Brain microvascular endothelial cell (primary cell): Measurements from ENCODE around the gene ARL1.

Source experiments
- DNase-seq: peaks from one replicate; pipeline ENCODE4 v3.0.0-alpha.2; 2020
- H3K27ac ChIP-seq: fragments of 250-450 bp; sonication (Bioruptor Pico); 2 replicates; pipeline ENCODE4 v1.5.1; 2020; ENCODE audit warnings: mild to moderate bottlenecking, moderate library complexity
- H3K27me3 ChIP-seq: fragments of 250-450 bp; sonication (Bioruptor Pico); replicated peaks from 2 replicates; pipeline ENCODE4 v1.5.1; 2020; ENCODE audit warnings: mild to moderate bottlenecking
- H3K36me3 ChIP-seq: fragments of 250-450 bp; sonication (Bioruptor Pico); replicated peaks from 2 replicates; pipeline ENCODE4 v1.5.1; 2020; ENCODE audit warnings: mild to moderate bottlenecking
- H3K4me3 ChIP-seq: 2 replicates; pipeline ENCODE4 v1.5.1; 2011; ENCODE audit warnings: low read depth, mild to moderate bottlenecking, control low read depth, low read length, moderate library complexity
- CTCF ChIP-seq: IDR thresholded peaks from 2 replicates; pipeline ENCODE4 v1.5.1; 2011; ENCODE audit warnings: low read depth, mild to moderate bottlenecking, moderate library complexity, low read length, control low read depth, inconsistent platforms; ENCODE audit errors: missing control alignments
- in situ Hi-C: cut with HindIII; loops from 2 replicates; pipeline ENCODE4 v1.10.0; 2017; ENCODE audit warnings: low sequenced_read_pairs, low pct_ligation_motif_present

ARL1 gene

GRCh38 chr12:101379149-101379548 lies 28.4 kb downstream of the ARL1 start:
- Histone ChIP-seq H3K4me3 (no peak overlapping the region), H3K36me3 (peaks cover 19% of the 10 kb centered on the region), H3K27me3 (no peaks in the 10 kb centered on the region), H3K27ac (no peak overlapping the region)
- in situ Hi-C loops = no loop called here
- no peak for DNase-seq
- no peak for TF ChIP-seq CTCF

- Histone ChIP-seq H3K36me3 (peaks cover 24% of the 10 kb centered on the region), H3K27me3 (no peaks in the 10 kb centered on the region), H3K4me3 (no peak overlapping the region), H3K27ac (no peak overlapping the region)
- no peak for TF ChIP-seq CTCF
- no peak for DNase-seq
- in situ Hi-C loops = no loop called here
These were observed 32.0 kb downstream of the ARL1 start for GRCh38 chr12:101375573-101375972.

- H3K27me3 ChIP-seq = no peaks in the 10 kb centered on the region
- peaks cover 22% of the 10 kb centered on the region for H3K36me3 ChIP-seq
- no peak for TF ChIP-seq CTCF
- in situ Hi-C loops = no loop called here
- no peak for DNase-seq
- H3K4me3 ChIP-seq = no peak overlapping the region
- H3K27ac ChIP-seq = no peak overlapping the region
These were observed 35.1 kb downstream of the ARL1 start for GRCh38 chr12:101372431-101372830.

GRCh38 chr12:101368016-101368415 lies 39.6 kb downstream of the ARL1 start:
- Histone ChIP-seq H3K36me3 (peaks cover 24% of the 10 kb centered on the region), H3K4me3 (no peak overlapping the region), H3K27ac (no peak overlapping the region), H3K27me3 (no peaks in the 10 kb centered on the region)
- no peak for TF ChIP-seq CTCF
- in situ Hi-C loops = no loop called here
- DNase-seq = no peak

GRCh38 chr12:101361455-101361854 lies 46.1 kb downstream of the ARL1 start:
- no peak overlapping the region for H3K27ac ChIP-seq
- in situ Hi-C loops = no loop called here
- H3K4me3 ChIP-seq = no peak overlapping the region
- no peaks in the 10 kb centered on the region for H3K27me3 ChIP-seq
- no peak for TF ChIP-seq CTCF
- no peak for DNase-seq
- peaks cover 6% of the 10 kb centered on the region for H3K36me3 ChIP-seq

GRCh38 chr12:101356794-101357193 lies 50.8 kb downstream of the ARL1 start:
- in situ Hi-C loops = no loop called here
- TF ChIP-seq CTCF = no peak
- DNase-seq = no peak

More at GRCh38 chr12:101356794-101357193, 50.8 kb downstream of the ARL1 start:
- Histone ChIP-seq H3K4me3 (no peak overlapping the region), H3K27ac (no peak overlapping the region), H3K27me3 (no peaks in the 10 kb centered on the region), H3K36me3 (peaks cover 5% of the 10 kb centered on the region)
